Smooth muscle cell (in vitro differentiated cells): Measurements from ENCODE around the gene HPGDS. TPM values are rescaled to one million over a fixed set of nuclear protein-coding genes. Genes with fewer than 3 reads are reported as not detected.

Source experiments
- DNase-seq: peaks from one replicate; lab custom pipeline; 2025; ENCODE audit not compliant: unreplicated experiment; lab: John Stamatoyannopoulos, UW
- H2AFZ ChIP-seq: fragments of 200-600 bp; sonication (generic); 2 replicates; pipeline ENCODE4 v1.6.0; 2016; ENCODE audit warnings: antibody characterized with exemption, low read depth, mild to moderate bottlenecking
- H3F3A ChIP-seq: fragments of 200-600 bp; sonication (generic); 2 replicates; pipeline ENCODE4 v1.6.0; 2017; ENCODE audit warnings: antibody characterized with exemption, low read depth
- H3K27ac ChIP-seq: fragments of 200-600 bp; sonication (generic); 2 replicates; pipeline ENCODE4 v1.5.1; 2016; ENCODE audit warnings: low read depth, mild to moderate bottlenecking
- H3K27me3 ChIP-seq: fragments of 200-600 bp; sonication (generic); 2 replicates; pipeline ENCODE4 v1.6.1; 2016; ENCODE audit warnings: low read depth, mild to moderate bottlenecking
- H3K36me3 ChIP-seq: fragments of 200-600 bp; sonication (generic); 2 replicates; pipeline ENCODE4 v1.5.1; 2016; ENCODE audit warnings: low read depth
- H3K4me1 ChIP-seq: fragments of 200-600 bp; sonication (generic); 2 replicates; pipeline ENCODE4 v1.5.1; 2016; ENCODE audit warnings: low read depth
- H3K4me2 ChIP-seq: fragments of 200-600 bp; sonication (generic); 2 replicates; pipeline ENCODE4 v1.6.0; 2016; ENCODE audit warnings: mild to moderate bottlenecking
- H3K4me3 ChIP-seq: fragments of 200-600 bp; sonication (generic); 2 replicates; pipeline ENCODE4 v1.5.1; 2016; ENCODE audit warnings: mild to moderate bottlenecking
- H3K79me2 ChIP-seq: fragments of 200-600 bp; sonication (generic); 2 replicates; pipeline ENCODE4 v1.6.0; 2016; ENCODE audit warnings: low read depth, mild to moderate bottlenecking
- H3K9ac ChIP-seq: fragments of 200-600 bp; sonication (generic); 2 replicates; pipeline ENCODE4 v1.6.0; 2016; ENCODE audit warnings: low read depth
- H3K9me3 ChIP-seq: fragments of 200-600 bp; sonication (generic); replicated peaks from 2 replicates; pipeline ENCODE4 v1.5.1; 2016; ENCODE audit warnings: low read depth
- H4K20me1 ChIP-seq: fragments of 200-600 bp; sonication (generic); 2 replicates; pipeline ENCODE4 v1.6.0; 2016; ENCODE audit warnings: low read depth
- CTCF ChIP-seq: fragments of 200-600 bp; sonication (generic); IDR thresholded peaks from 2 replicates; pipeline ENCODE4 v1.5.1; 2017; ENCODE audit warnings: borderline replicate concordance, mild to moderate bottlenecking, antibody characterized with exemption; ENCODE audit not compliant: insufficient read depth, poor library complexity, severe bottlenecking
- WGBS: methylation state at CpG from one replicate; pipeline ENCODE4 v1.1.7; 2016; ENCODE audit warnings: low lambda C conversion rate; 5-methylcytosine and 5-hydroxymethylcytosine counted together
- polyA plus RNA-seq: library from polyadenylated mRNA; unstranded; fragments of >200 nt; fragmentation: Nextera tagmentation; extraction: Ambion mirVana; gene quantifications from 2 replicates; pipeline ENCODE4 v1.2.1, GENCODE V29; 2016
- total RNA-seq: library from RNA; depleted of rRNA; stranded (reverse); fragments of >200 nt; gene quantifications from 2 replicates; pipeline ENCODE4 v1.2.3, GENCODE V29; 2014

The HPGDS gene
- total and polyA plus RNA-seq, 2 experiments from 2014 or later: not detected

DNA sequence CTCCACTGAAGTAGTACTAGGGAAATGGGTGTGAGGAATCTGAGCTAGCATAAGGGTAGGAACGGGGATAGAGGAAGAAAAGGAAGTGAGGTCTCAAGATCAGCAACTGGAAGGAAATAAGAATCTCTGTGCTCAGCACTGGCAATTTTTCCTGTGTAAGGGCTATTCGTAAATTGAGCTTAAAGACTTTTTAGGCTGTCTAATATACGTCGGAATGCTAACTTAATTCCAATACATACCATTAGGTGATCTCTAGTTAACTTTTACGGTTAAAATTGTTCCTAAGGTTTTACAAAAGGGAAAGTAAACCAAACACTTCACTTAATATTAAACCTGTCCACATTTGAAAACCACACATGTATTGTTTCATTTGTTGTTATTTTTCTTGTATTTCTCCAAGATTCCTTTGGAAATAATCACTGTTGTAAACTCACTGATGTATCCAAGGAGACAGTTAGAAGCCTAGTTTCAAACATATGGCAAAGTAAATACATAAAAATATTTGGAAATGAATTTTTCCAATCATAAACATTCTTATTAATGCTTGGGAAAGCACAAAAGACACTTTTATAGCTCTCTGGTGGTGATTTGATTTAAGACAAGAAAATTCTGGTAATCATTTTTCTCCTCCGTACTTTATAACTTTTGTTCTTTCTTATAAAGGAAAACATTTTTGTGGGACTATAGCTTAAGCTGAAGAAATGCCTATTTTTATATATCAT is 28.1 kb upstream of the HPGDS start:
- no peak for DNase-seq
- Histone ChIP-seq H3K9me3 (no peaks in the 10 kb centered on the region), H2AFZ (no peak overlapping the region), H3K4me1 (no peaks in the 10 kb centered on the region), H3F3A (no peaks in the 10 kb centered on the region), H3K27ac (no peak overlapping the region), H3K79me2 (no peaks in the 10 kb centered on the region), H3K4me3 (no peak overlapping the region), H3K27me3 (no peaks in the 10 kb centered on the region), H3K4me2 (no peak overlapping the region), H3K36me3 (no peaks in the 10 kb centered on the region), H4K20me1 (no peaks in the 10 kb centered on the region), H3K9ac (no peak overlapping the region)
- TF ChIP-seq CTCF: no peak
- 90% methylated on average over 6 of the region's 6 CpGs for WGBS

- no peak overlapping the region for H3K4me2 ChIP-seq
- no peak overlapping the region for H3K9ac ChIP-seq
- no peaks in the 10 kb centered on the region for H3K36me3 ChIP-seq
- 93% methylated on average over 2 of the region's 2 CpGs for WGBS
- no peak overlapping the region for H3K4me3 ChIP-seq
- H4K20me1 ChIP-seq: no peaks in the 10 kb centered on the region
- no peak overlapping the region for H3K27ac ChIP-seq
- no peak overlapping the region for H2AFZ ChIP-seq
- no peaks in the 10 kb centered on the region for H3F3A ChIP-seq
- no peak for TF ChIP-seq CTCF
- no peak for DNase-seq
- no peaks in the 10 kb centered on the region for H3K9me3 ChIP-seq
- no peaks in the 10 kb centered on the region for H3K79me2 ChIP-seq
- H3K27me3 ChIP-seq: no peaks in the 10 kb centered on the region
- no peaks in the 10 kb centered on the region for H3K4me1 ChIP-seq
These were observed 26.4 kb upstream of the HPGDS start for GRCh38 chr4:94369046-94369445.

GRCh38 chr4:94368459-94368858 is 25.8 kb upstream of the HPGDS start:
- TF ChIP-seq CTCF: no peak
- H3K27ac ChIP-seq: no peak overlapping the region
- H3K4me3 ChIP-seq: no peak overlapping the region
- WGBS: 91% methylated on average over 1 of the region's 1 CpG
- no peak overlapping the region for H3K9ac ChIP-seq
- H3K36me3 ChIP-seq: no peaks in the 10 kb centered on the region
- no peak overlapping the region for H2AFZ ChIP-seq
- no peaks in the 10 kb centered on the region for H4K20me1 ChIP-seq
- H3K79me2 ChIP-seq: no peaks in the 10 kb centered on the region
- no peaks in the 10 kb centered on the region for H3F3A ChIP-seq
- no peaks in the 10 kb centered on the region for H3K4me1 ChIP-seq
- no peaks in the 10 kb centered on the region for H3K27me3 ChIP-seq
- no peak overlapping the region for H3K4me2 ChIP-seq
- DNase-seq: no peak
- H3K9me3 ChIP-seq: no peaks in the 10 kb centered on the region

GRCh38 chr4:94365304-94365703 is 22.7 kb upstream of the HPGDS start:
- Histone ChIP-seq H3K79me2 (no peaks in the 10 kb centered on the region), H3K9me3 (no peaks in the 10 kb centered on the region), H3K27me3 (no peaks in the 10 kb centered on the region), H4K20me1 (no peaks in the 10 kb centered on the region), H3F3A (no peaks in the 10 kb centered on the region), H2AFZ (no peak overlapping the region), H3K4me2 (no peak overlapping the region), H3K9ac (no peak overlapping the region), H3K4me1 (no peaks in the 10 kb centered on the region), H3K4me3 (no peak overlapping the region), H3K36me3 (no peaks in the 10 kb centered on the region), H3K27ac (no peak overlapping the region)
- WGBS: 97% methylated on average over 1 of the region's 1 CpG
- no peak for DNase-seq
- no peak for TF ChIP-seq CTCF
